ENCODE results near the gene CYP4F8. TPM values are rescaled to one million over a fixed set of nuclear protein-coding genes. Genes with fewer than 3 reads are reported as not detected.

CYP4F8 gene
- total and polyA plus RNA-seq, 2 of the 8 experiments (the other 6 are each of a cell fraction or from before 2014, with no cell fraction given) = not detected

DNA sequence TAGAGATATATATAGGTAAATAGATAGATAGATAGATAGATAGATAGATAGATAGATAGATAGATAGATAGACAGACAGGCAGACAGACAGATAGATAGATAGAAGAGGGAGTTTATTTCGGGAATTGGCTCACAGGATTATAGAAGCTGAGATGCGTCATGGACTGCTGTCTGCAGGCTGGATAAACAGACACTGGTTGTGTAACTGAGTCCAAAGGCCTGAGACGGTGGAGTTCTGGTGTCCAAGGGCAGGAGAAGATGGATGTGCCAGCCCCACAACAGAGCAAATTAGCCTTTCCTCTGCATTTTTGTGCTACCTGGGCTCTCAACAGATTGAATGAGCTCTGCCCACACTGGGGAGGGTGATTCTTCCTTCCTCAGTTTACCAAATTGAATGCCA is 28.4 kb downstream of the CYP4F8 start:
- Histone ChIP-seq H2AK5ac (ENCODE audit: low read depth, low read length) (no peak overlapping the region), H2BK15ac (ENCODE audit: low read length) (no peak overlapping the region), H3K79me2 (ENCODE audit: control insufficient read depth in 1 of 2, insufficient read depth in 2 of 2, low read length in 2 of 2) (no peaks in the 10 kb centered on the region), H3K4me1 (replicated peaks in 1 of 4; ENCODE audit: control insufficient read depth in 3 of 4, insufficient read depth in 4 of 4, low read length in 3 of 4) (no peaks in the 10 kb centered on the region), H3K9ac (replicated peaks in 1 of 4; ENCODE audit: extremely low read depth in 1 of 4, low read depth in 3 of 4, low read length in 3 of 4) (no peak overlapping the region), H3K4ac (replicated peaks; ENCODE audit: insufficient read length, low read depth, low read length) (no peak overlapping the region), H2BK120ac (replicated peaks; ENCODE audit: low read depth, low read length) (no peak overlapping the region), H2BK5ac (ENCODE audit: low read depth, low read length) (no peak overlapping the region), H2BK12ac (ENCODE audit: low read depth, low read length) (no peak overlapping the region), H3K9me3 (ENCODE audit: insufficient read depth in 2 of 2, low read depth in 1 of 2, low read length in 1 of 2) (peaks cover 76 to 90% of the 10 kb centered on the region in 2 experiments), H3K14ac (ENCODE audit: insufficient read length) (no peak overlapping the region), H4K20me1 (replicated peaks in 1 of 2; ENCODE audit: control insufficient read depth in 1 of 2, insufficient read depth in 2 of 2, low read length in 2 of 2) (no peaks in the 10 kb centered on the region), H4K8ac (ENCODE audit: extremely low read depth, insufficient read depth, low read length) (no peak overlapping the region), H3K4me2 (ENCODE audit: insufficient read depth in 1 of 2, low read depth in 2 of 2, low read length in 2 of 2) (no peak overlapping the region), H3K23me2 (ENCODE audit: low read depth, low read length) (peaks cover 4% of the 10 kb centered on the region; the same call in 1 of the 2 replicates), H3K23ac (ENCODE audit: insufficient read length) (no peak overlapping the region), H4K91ac (replicated peaks; ENCODE audit: insufficient read length, low read length) (no peak overlapping the region), H3K79me1 (ENCODE audit: low read depth, low read length) (no peaks in the 10 kb centered on the region; the same call in 1 of the 2 replicates), H4K5ac (ENCODE audit: insufficient read length, low read depth, low read length) (no peak overlapping the region), H2AFZ (ENCODE audit: low read length) (no peak overlapping the region), H3K4me3 (ENCODE audit: extremely low read depth in 1 of 4, insufficient read depth in 2 of 4, low read depth in 3 of 4, low read length in 4 of 4) (no peak overlapping the region), H3K27me3 (replicated peaks in 1 of 4; ENCODE audit: control insufficient read depth in 3 of 4, extremely low read depth in 1 of 4, insufficient read depth in 3 of 4, low read length in 3 of 4) (no peaks in the 10 kb centered on the region), H3K18ac (ENCODE audit: extremely low read depth, low read length) (no peak overlapping the region), H3K36me3 (ENCODE audit: control insufficient read depth in 2 of 4, insufficient read depth in 4 of 4, low read length in 3 of 4) (no peaks in the 10 kb centered on the region; a peak in 1 of 8 replicates), H3K56ac (replicated peaks; ENCODE audit: insufficient read length, low read depth, low read length) (no peak overlapping the region), H2BK20ac (ENCODE audit: low read length) (no peak overlapping the region), H3K27ac (ENCODE audit: low read depth, low read length) (no peak overlapping the region)
- POLR2A ChIA-PET (ENCODE audit: partially characterized antibody) = no interaction called here
- DNase-seq (ENCODE audit: low read depth in 1 of 2, low spot score in 2 of 2) (no peak), FAIRE-seq (no peak)
- CTCF ChIA-PET (ENCODE audit: partially characterized antibody) = no interaction called here
- 71% methylated on average over 3 of the region's 3 CpGs; no CpG with 5 or more reads in 1 of the 2 experiments for WGBS, 2 experiments (ENCODE audit: extremely low coverage in 1 of 2, insufficient coverage in 1 of 2, insufficient read length in 1 of 2, insufficient replicate concordance in 2 of 2, low coverage in 1 of 2, low lambda C conversion rate in 2 of 2, missing lambda C conversion rate in 1 of 2)
- TF ChIP-seq EP300 (IDR thresholded peaks at IDR 0.05; ENCODE audit: borderline replicate concordance in 1 of 2, low read depth in 2 of 2, low read length in 2 of 2) (no peak), GTF2F1 (IDR thresholded peaks at IDR 0.05; ENCODE audit: borderline replicate concordance, low read depth, low read length) (no peak), POLR2A (IDR thresholded peaks at IDR 0.05; ENCODE audit: control extremely low read depth in 1 of 2, low read depth in 2 of 2, low read length in 2 of 2) (no peak), CHD1 (IDR thresholded peaks at IDR 0.05; ENCODE audit: low read depth, low read length) (no peak), CREB1 (IDR thresholded peaks at IDR 0.05) (no peak), KDM5A (IDR thresholded peaks at IDR 0.05; ENCODE audit: low read length) (no peak), TBP (IDR thresholded peaks at IDR 0.05; ENCODE audit: low read depth, low read length) (no peak), RAD21 (IDR thresholded peaks at IDR 0.05 in 1 of 2, conservative IDR thresholded peaks at IDR 0.05 in 1 of 2; ENCODE audit: low read depth in 2 of 2, low read length in 2 of 2) (no peak), GABPA (IDR thresholded peaks at IDR 0.05; ENCODE audit: borderline replicate concordance, insufficient read depth, low read length) (no peak)
- TF ChIP-seq, protein P1, sequence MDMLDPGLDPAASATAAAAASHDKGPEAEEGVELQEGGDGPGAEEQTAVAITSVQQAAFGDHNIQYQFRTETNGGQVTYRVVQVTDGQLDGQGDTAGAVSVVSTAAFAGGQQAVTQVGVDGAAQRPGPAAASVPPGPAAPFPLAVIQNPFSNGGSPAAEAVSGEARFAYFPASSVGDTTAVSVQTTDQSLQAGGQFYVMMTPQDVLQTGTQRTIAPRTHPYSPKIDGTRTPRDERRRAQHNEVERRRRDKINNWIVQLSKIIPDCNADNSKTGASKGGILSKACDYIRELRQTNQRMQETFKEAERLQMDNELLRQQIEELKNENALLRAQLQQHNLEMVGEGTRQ (IDR thresholded peaks at IDR 0.05; ENCODE audit: low read length) = no peak
- TF ChIP-seq, protein P2, sequence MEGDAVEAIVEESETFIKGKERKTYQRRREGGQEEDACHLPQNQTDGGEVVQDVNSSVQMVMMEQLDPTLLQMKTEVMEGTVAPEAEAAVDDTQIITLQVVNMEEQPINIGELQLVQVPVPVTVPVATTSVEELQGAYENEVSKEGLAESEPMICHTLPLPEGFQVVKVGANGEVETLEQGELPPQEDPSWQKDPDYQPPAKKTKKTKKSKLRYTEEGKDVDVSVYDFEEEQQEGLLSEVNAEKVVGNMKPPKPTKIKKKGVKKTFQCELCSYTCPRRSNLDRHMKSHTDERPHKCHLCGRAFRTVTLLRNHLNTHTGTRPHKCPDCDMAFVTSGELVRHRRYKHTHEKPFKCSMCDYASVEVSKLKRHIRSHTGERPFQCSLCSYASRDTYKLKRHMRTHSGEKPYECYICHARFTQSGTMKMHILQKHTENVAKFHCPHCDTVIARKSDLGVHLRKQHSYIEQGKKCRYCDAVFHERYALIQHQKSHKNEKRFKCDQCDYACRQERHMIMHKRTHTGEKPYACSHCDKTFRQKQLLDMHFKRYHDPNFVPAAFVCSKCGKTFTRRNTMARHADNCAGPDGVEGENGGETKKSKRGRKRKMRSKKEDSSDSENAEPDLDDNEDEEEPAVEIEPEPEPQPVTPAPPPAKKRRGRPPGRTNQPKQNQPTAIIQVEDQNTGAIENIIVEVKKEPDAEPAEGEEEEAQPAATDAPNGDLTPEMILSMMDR (IDR thresholded peaks at IDR 0.05; ENCODE audit: control extremely low read depth in 1 of 3, insufficient read depth in 1 of 3, low read depth in 1 of 3, low read length in 3 of 3) = no peak
